Measurements from ENCODE around the gene MLLT6. TPM values are rescaled to one million over a fixed set of nuclear protein-coding genes. Genes with fewer than 3 reads are reported as not detected.

The MLLT6 gene
- total and polyA plus RNA-seq, 2 of the 13 experiments (the other 11 are each of a cell fraction or from before 2014, with no cell fraction given), result 50.7 to 69.5 TPM

GRCh38 chr17:38674749-38675615, 30.1 kb upstream of the MLLT6 start, which contains the start of gene EPOP (continued):
- no peak for TF ChIP-seq ZNF576 (CRISPR knock-in tag; IDR thresholded peaks at IDR 0.05)
- peak; percentile 63; the same call in 1 of the 2 replicates for TF ChIP-seq ZNF546 (CRISPR knock-in tag; conservative IDR thresholded peaks at IDR 0.05)
- TF ChIP-seq SALL2 (CRISPR knock-in tag; IDR thresholded peaks at IDR 0.05), result peak; percentile 99
- TF ChIP-seq ZMYM4 (CRISPR knock-in tag; IDR thresholded peaks at IDR 0.05), result peak; percentile 69
- peak; percentile 88 for TF ChIP-seq YEATS2 (CRISPR knock-in tag; IDR thresholded peaks at IDR 0.05; ENCODE audit: borderline replicate concordance)
- no peak; the same call in 1 of the 2 replicates for TF ChIP-seq NCOR1 (IDR thresholded peaks at IDR 0.05; ENCODE audit: borderline replicate concordance, low read length)
- TF ChIP-seq UBTF (CRISPR knock-in tag; IDR thresholded peaks at IDR 0.05), result no peak; the same call in 1 of the 2 replicates
- peak; percentile 100 for TF ChIP-seq MYC (CRISPR knock-in tag; IDR thresholded peaks at IDR 0.05; ENCODE audit: borderline replicate concordance)
- TF ChIP-seq MTA3 (CRISPR knock-in tag; IDR thresholded peaks at IDR 0.05), result no peak
- peak; percentile 81; the same call in 1 of the 2 replicates for TF ChIP-seq ZNF780A (CRISPR knock-in tag; IDR thresholded peaks at IDR 0.05)
- peak; percentile 89 for TF ChIP-seq MIER3 (CRISPR knock-in tag; IDR thresholded peaks at IDR 0.05; ENCODE audit: borderline replicate concordance)
- peak; percentile 47; the same call in 1 of the 2 replicates for TF ChIP-seq ZFP36L2 (CRISPR knock-in tag; IDR thresholded peaks at IDR 0.05)
- peak; percentile 74 for TF ChIP-seq GMEB2 (CRISPR knock-in tag; IDR thresholded peaks at IDR 0.05; ENCODE audit: low read depth)
- TF ChIP-seq ZNF724P (CRISPR knock-in tag; IDR thresholded peaks at IDR 0.05; ENCODE audit: borderline replicate concordance), result peak; percentile 97
- no peak for TF ChIP-seq EHMT2 (IDR thresholded peaks at IDR 0.05; ENCODE audit: borderline replicate concordance, low read depth, low read length)
- TF ChIP-seq HMG20A (CRISPR knock-in tag; IDR thresholded peaks at IDR 0.05; ENCODE audit: borderline replicate concordance), result 0 out of 2 replicates have a peak, but pooled peaks have one; percentile 15
- TF ChIP-seq ZNF468 (CRISPR knock-in tag; IDR thresholded peaks at IDR 0.05), result no peak
- TF ChIP-seq ZSCAN29 (CRISPR knock-in tag; conservative IDR thresholded peaks at IDR 0.05), result no peak
- peak; percentile 67 for TF ChIP-seq SAFB2 (CRISPR knock-in tag; IDR thresholded peaks at IDR 0.05; ENCODE audit: borderline replicate concordance, low read depth)
- peak; percentile 92 for TF ChIP-seq ZKSCAN1 (IDR thresholded peaks at IDR 0.05; ENCODE audit: low read length)
- TF ChIP-seq NCOA1 (CRISPR knock-in tag; IDR thresholded peaks at IDR 0.05), result no peak; the same call in 1 of the 2 replicates

Measured in HepG2 (cell line).